Head of caudate nucleus (tissue), 42 donors: ENCODE results near the gene RPS6KL1.

Source experiments
- DNase-seq, 42 donors: peaks; one replicate each; pipeline versions ENCODE4 v3.0.0 to v3.0.0-alpha.2; 2020 to 2021; ENCODE audit warnings: mixed read lengths in 7 of 42
- intact Hi-C: fragments of 100-400 bp; cut with DNase I; formaldehyde crosslinking; loops from one replicate; pipeline ENCODE4 v1.15.0; 2022

RPS6KL1 gene

DNA sequence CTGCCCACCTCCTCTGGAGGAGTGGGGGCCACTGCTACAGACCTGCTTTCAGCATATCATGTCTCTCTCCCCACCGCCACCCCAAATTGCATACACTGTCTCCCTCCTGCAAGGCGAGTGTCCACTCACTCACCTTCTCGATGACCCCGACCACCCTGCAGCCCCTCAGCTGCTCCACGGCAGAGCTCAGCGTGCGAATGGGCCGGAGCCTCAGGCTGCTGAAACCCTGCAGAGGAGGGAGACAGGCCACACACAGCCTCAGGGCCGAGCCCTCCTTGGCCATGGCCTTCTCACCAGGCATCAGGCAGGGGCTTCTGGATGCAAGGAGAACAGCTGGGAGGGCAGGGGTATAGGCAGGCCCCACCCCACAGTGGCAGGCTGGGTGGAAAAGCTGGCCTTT lies 4.7 kb downstream of the RPS6KL1 start:
- DNase-seq = no peak
- intact Hi-C loops = no loop called here

DNA sequence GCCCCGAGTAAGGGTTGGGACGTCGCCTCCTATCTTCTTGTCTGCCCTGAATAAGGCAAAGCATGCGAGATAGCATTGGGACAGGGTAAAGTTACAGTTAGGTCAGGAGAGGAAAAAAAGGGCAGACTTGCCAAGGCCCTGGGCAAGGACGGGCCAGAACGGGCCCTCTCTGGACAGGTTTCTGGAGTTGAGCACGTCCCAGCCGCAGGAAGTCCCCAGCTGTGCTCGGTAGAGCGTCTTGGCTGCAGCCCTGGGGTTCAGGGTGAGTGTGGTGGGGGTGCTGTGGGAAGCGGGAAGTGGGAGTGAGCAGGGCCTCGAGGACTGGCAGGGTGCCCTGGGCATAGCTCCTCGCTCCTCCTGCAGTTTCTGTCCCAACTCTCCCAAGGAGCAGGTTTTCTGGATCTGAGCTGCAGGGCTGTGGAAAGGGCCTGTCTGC lies 5.4 kb downstream of the RPS6KL1 start:
- intact Hi-C loops = no loop called here
- peak in 17 of 42 donors; percentile 38 to 72 (median 57) for DNase-seq

DNA sequence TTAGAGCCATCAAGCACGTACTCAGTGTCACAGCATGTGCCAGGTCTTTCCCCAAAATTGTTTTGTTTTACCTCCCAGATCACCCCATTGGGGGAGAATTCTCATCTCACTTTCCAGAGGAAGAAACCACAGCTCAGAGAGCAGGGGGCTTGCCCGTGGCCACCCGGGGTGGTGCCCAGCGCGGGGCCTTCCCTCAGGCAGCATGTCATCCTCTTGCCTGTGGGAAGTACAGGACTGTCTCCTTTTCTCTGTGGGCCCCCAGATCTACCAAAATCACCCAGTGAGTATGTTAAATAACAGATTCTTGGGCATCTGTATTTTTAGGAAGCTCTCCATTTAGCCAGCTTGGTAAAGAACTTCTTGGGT lies 5.9 kb downstream of the RPS6KL1 start:
- intact Hi-C loops = no loop called here
- DNase-seq = no peak

DNA sequence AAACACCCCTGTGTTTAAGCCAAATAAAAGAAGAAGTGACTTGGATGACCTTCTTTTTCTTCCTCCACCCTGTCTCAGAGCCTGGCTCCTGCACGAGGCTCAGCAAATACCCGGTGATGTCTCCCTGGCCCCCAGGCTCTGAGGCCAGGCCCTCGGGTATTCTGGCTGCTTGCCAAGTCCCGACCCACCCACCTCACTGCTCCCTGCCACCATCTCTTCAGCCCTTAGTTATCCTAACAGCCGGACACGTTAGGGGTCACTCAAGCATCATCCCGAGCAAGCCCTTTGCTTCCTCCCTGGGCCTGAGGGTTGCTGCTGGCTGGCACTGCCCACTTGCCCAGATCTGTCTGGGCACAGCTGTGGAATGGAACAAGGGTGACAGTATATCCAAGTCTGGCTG lies 7.2 kb downstream of the RPS6KL1 start:
- intact Hi-C loops = no loop called here
- no peak for DNase-seq

DNA sequence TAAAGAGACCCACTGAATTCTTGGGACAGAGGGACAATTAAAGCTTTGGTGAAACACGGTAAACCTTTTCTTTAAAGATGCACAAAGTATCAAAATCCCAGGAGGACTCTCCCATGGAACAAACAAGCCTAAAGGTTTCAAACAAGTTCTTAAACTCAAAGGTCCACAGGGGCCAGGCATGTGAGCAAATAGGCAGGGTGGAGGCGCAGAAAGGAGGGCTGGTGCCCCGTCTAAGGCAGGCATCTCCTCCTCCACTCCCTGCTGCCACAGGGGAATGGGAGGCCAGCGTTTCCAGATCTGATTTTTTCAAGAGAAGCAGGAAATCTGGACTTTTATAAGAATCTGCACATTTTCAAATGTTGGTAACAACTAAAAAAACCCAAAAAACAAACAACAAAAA lies 7.6 kb downstream of the RPS6KL1 start:
- DNase-seq = no peak
- intact Hi-C loops = no loop called here

DNA sequence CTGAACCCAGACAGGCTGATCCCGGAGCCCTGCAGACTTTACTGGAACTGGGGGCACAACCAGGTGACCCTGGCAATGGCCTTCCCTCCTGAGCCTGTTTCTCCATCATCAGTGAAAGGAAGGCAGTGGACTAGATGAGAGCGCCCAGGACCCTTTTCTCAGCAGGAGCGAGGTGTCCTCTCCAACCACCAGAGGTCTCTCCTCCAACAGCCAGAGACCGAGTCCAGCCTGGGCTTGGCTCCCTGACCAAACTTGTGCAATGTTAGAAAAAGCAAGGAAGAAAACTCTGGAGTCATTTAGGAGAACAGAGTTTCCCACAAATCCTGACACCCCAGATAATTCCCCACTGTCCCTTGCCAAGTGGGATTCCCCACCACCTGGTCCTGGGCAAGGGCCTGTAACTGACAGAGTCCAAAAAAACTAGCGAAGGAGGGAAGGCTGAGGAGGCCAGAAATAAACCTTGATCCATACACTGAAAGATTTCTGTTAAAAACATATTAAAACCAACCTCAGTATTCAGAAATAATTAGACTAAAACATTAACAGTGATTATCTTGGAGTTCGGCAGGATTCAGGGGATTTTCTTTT lies 9.0 kb downstream of the RPS6KL1 start:
- DNase-seq = peak; percentile 29 to 87 (median 68)
- intact Hi-C loops = no loop called here

DNA sequence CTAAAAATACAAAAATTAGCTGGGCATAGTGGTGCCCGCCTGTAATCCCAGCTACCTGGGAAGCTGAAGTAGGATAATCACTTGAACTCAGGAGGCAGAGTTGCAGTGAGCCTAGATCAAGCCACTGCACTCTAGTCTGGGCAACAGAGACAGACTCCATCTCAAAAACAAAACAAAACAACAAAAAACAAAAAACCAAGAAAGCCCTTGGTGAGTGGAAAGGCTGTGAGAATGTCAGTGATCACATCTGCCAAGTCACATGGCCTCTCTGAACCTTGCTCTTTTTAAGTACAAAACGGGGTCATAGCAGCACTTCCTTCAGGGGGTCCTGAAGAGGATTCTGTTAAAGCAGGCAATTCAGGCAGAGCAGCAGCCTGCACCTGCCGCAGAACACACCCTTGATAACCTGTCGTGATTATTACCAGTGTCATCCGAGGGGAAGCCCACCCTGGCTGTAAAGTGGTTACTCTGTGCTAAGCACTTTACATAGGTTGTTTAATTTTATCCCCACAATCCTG lies 9.6 kb downstream of the RPS6KL1 start:
- no peak for DNase-seq
- intact Hi-C loops = no loop called here

DNA sequence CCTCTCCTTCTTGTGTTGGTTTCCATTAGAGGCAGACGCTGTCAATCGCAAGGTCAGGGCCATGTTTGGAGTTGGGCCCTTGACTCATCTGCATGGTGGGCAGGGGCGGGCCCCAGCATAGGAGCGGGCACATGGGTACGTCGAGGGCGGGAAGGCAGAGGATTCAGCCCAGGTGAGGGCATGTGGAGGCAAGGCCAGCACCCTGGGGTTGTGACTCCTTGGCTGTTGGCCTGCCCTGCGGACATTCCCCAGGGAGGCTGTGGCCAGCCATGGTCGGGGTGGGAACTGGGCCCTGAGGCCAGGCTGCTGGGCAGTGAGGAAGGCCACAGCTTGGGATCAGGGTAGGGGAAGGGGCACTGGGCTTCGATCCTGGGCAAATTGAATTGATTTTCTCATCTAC lies 10.3 kb downstream of the RPS6KL1 start:
- intact Hi-C loops = no loop called here
- no peak for DNase-seq

DNA sequence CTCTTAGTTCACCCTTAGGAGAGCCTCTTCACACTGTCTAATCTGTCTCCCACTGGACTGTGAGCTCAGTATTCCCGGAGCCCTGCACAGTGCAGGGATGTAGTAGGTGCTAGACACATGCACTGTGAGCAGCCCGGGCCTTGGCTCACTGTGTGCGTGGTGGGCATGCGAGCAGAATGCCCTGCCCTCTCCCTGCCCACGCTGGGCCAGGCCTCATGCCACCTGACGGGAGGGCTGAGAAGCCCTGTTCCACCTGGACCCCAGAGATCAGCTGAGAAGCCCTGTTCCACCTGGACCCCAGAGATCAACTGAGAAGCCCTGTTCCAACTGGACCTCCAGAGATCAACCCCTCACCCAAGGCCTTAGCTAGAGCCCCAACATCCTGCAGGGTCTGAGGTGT lies 10.9 kb downstream of the RPS6KL1 start:
- no peak for DNase-seq
- intact Hi-C loops = no loop called here

DNA sequence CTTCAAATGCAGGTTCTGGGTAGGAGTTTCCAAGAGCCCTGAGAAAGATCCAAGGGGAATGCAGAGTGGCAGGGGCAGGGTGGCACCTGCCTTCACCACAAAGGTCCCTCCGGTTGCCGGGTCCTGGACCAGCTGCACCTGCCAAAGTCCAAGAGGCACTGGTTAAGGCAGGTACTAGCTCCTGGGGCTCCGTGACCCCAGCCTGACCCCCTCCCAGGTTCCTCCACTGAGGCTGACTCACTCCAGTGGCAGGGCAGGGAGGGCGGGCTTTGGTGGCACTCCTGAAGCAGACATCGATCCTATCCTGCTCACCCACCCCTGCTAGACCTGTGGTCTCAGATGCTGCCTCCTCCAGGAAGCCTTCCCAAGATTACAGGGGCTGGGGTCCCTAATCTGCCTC lies 11.4 kb downstream of the RPS6KL1 start:
- intact Hi-C loops = no loop called here
- no peak for DNase-seq

DNA sequence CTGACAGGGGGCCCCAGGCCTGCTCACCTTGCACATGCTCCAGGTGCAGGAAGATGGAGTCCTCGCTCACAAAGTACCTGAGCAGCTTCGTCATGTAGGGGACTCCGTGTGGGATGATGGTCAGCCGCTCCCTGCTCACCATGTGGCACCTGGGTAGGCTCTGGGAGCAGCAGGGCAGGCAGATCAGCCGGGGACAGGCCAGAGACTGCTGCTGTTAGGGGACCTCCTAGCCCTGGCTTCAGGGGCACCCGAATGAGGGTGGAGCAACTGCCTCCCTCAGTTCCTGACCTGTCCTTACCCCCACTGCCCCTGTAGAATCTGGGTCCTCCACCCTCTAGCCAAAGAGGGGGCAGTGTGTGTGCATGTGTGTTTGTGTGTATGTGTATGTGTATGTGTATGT lies 11.8 kb downstream of the RPS6KL1 start:
- intact Hi-C loops = no loop called here

DNA sequence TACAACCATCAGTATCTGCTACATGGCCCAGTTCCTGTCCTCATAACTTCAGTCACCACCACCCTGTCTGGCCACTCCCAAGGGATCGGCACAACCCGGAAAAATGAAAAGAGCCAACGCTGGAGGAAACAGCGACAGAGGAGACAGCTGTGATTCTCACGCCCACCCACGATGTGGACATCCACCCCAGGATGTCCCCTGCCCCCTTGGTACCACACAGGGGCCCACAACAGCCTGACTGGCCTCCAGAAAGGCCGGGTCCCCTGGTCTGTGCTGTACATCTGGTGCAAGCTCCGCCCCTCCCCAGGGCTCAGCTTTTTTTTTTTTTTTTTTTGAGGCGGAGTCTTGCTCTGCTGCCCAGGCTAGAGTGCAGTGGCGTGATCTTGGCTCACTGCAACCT lies 12.5 kb downstream of the RPS6KL1 start:
- no peak for DNase-seq
- intact Hi-C loops = no loop called here

More for the DNA sequence above, 11.8 kb downstream of the RPS6KL1 start:
- DNase-seq = no peak

DNA sequence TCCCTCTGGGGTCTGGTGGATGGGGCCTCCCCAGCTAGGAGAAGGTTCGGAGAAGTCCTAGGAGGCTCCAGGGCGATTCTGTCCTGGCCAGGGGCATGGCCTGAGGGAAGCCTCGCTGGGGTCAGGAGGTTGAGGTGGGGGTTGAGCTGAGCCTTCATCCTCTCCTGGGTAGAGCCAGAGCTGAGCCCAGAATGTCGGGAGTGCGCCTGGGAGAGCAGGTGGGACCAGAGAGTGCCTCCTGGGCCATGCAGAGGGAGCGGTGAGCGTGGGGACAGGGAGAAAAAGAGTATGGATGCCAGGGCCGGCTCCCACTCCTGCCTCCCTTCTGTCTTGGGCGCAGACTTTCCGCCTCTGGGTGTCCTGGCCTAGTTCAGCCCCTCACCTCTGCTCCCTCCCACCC lies 13.1 kb downstream of the RPS6KL1 start:
- DNase-seq = no peak
- intact Hi-C loops = loop anchor here (5.0 kb wide), 1 partner anchor 48 kb away; no protein-coding TSS in a partner anchor

DNA sequence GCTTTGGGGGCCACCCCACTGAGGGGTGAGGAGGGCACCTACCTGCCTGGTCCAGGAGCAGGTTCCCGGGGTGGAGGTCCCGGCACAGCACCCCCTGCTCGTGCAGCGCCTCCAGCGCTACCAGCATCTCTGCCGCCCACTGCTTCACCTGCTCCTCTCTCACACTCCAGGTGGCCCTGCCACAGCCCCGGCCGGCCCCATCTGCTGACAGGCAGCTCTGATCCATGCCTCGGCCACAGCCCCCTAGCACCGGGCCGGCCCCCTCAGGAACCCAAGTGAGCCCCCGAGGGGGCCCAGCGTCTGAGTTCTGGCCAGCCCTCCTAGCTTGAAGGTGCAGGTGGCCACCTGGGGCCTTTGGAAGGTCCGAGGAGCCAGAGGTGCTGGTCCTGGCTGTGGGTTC lies 13.6 kb downstream of the RPS6KL1 start:
- intact Hi-C loops = loop anchor here (5.0 kb wide), 1 partner anchor 47 kb away; no protein-coding TSS in a partner anchor
- no peak for DNase-seq

DNA sequence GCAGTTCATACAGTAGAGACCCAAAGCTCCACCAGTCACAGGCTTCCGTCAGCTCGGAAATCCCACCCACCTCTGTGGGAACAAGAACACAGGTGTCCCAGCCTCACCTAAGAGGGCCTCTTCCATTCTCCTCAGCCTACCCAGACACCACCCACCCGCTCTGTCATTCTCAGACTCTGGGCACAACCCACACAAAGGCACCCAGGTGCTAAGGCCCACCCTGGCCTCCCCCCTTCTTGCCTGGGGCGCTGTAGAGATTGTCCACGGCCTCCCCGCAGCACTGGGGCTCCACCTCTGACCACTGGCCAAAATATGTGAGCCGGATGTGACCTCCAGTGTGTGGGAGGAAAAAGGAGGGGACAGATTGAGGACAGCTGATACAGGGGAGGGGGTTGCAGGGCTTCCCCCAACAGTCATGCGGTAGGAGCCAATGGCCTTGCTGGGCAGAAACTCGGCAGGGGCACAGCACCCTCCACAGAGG lies 14.2 kb downstream of the RPS6KL1 start:
- DNase-seq = peak in 18 of 42 donors; percentile 11 to 65 (median 52)
- intact Hi-C loops = loop anchor here (5.0 kb wide), 1 partner anchor 47 kb away; no protein-coding TSS in a partner anchor

DNA sequence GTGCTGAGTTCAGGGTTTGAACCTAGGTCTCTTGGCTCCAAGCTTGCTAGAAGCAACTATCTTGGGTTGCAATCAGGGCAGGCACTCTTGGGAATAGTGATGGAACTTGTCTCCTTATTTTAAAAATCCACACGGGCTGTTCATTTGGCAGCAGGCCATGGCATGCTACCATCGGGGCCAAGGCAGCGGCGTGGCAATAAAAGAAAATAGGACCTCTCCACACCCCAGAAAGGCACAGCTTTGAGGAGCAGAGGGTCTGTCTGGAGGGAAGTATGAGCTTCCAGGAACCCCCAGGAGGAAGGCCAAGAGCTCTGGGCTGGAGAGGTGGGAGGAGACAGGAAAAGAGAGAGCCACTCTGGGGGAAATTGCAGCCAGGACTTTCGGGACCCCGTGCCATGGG lies 15.3 kb downstream of the RPS6KL1 start:
- intact Hi-C loops = loop anchor here (5.0 kb wide), 1 partner anchor 45 kb away; no protein-coding TSS in a partner anchor
- DNase-seq = peak in 7 of 42 donors; percentile 20 to 58 (median 43)

DNA sequence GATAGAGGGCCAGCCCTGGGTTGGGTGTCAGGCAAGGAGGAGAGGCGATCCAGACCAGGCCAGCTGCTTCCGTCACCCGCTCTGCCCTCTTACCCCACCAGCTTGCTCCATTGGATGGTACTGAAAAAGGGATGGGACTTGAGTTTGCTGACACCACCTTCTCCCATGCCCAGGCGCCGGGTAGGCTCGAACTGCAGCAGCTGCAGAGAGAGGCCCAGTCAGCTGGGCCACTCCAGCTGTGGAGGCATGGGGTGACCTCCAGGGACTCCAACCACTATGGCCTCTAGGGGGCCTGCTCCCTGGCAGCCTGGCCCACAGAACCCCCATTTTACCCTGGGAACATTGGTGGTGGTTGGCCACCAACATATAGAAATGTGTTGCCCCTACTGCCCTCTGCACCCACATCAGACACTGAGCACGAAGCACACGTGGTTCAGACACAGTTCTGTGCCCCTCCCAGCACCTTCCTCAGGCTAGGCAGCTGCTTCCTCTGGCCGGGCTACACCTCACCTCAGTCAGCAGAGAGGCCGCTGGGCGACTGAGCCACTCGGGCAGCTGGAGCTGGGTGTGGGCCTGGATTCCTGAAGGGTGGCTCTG lies 16.0 kb downstream of the RPS6KL1 start:
- intact Hi-C loops = loop anchor here (5.0 kb wide), 1 partner anchor 45 kb away; no protein-coding TSS in a partner anchor
- DNase-seq = no peak

DNA sequence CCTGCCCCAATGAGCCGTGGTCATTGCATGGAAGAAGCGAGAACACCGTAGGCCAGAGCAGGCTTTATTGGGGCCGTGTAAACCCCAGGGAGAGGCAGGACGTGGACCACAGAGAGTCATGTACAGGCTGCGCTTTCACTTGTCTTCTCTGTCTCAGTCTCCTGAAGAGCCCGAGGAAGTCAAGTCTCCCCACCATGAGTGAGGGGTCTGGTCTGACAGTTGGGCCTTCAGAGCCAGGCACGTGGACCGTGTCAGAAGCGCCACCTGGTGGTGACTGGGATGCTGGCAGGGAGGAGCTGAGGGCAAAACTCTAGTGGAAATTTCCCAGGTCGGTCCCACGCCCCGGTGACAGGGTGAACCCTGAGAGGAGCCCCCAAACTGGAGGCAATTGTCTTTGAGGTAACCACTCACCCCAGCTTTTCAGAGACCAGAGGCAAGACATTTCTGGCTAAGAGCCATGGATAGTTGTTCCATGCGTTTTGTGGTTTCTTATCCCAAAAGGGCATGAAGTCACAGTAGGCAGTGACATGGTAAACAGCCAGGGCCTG lies 17.4 kb downstream of the RPS6KL1 start:
- intact Hi-C loops = loop anchor here (5.0 kb wide), 1 partner anchor 43 kb away; no protein-coding TSS in a partner anchor
- DNase-seq = peak; percentile 47 to 93 (median 82)

DNA sequence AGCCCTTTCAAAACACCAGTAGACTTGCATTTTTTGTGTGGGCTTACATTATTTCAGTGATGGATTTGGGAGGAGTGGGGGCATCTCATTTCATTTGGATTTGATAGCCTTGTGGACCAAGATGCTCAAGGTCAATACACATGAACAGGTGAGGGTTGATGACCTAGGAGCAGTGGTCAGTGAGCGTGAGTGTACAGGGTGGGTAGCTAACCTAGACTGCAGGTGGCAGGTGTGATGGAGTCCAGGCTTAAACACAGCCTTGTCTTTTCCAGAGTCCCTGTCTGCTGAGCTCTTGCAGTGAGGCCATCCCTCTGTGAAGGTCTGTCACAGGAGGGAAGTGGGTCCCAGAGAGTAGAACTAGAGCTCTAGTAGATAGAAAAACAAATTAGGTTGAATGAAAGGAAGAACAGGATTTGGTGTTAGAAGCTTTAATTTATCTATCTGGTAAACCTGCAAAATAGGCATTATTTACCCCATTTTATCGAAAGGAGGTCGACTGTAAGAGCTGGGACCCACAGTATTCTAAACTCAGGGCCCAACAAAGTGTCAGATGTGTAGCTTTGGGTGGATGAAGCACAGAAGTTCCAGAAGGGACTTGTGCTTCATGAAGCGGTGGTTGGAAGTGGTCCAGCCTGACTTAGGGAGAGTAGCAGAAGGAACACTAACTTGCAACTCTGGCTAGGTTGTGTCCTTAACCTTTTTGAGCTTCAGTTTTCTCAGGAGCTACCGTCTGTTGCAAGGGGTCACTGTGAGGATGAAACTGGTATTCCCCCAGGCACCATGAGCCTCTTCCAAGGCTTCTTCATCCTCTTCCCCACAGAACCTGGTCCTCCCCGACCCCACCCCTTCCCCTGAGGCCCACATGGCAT lies 18.2 kb downstream of the RPS6KL1 start:
- no peak for DNase-seq
- intact Hi-C loops = loop anchor here (5.0 kb wide), 1 partner anchor 43 kb away; no protein-coding TSS in a partner anchor
